Prostate gland (tissue), 2 donors: Measurements from ENCODE around the gene DRC3.

Experiments
- POLR2A ChIP-seq: fragments of 450-650 bp; IDR thresholded peaks from one replicate; pipeline ENCODE4 v1.6.1; 2016; ENCODE audit warnings: antibody characterized with exemption, mild to moderate bottlenecking
- POLR2AphosphoS5 ChIP-seq: sonication (generic); formaldehyde crosslinking; IDR thresholded peaks from one replicate; pipeline ENCODE4 v1.6.1; 2017; ENCODE audit warnings: antibody characterized with exemption
- TF ChIP-seq, protein P1 (sequence below), 4 experiments: fragments of 200-600 bp in 2 of 4; fragments of 450-650 bp in 2 of 4; sonication (generic) in 2 of 4; IDR thresholded peaks; 1 replicate in 3 of 4; 2 replicates in 1 of 4; pipeline ENCODE4 v1.5.1; 2016 to 2019; ENCODE audit warnings: antibody characterized with exemption in 4 of 4, mild to moderate bottlenecking in 2 of 4, moderate library complexity in 2 of 4

- TF ChIP-seq, protein P1, sequence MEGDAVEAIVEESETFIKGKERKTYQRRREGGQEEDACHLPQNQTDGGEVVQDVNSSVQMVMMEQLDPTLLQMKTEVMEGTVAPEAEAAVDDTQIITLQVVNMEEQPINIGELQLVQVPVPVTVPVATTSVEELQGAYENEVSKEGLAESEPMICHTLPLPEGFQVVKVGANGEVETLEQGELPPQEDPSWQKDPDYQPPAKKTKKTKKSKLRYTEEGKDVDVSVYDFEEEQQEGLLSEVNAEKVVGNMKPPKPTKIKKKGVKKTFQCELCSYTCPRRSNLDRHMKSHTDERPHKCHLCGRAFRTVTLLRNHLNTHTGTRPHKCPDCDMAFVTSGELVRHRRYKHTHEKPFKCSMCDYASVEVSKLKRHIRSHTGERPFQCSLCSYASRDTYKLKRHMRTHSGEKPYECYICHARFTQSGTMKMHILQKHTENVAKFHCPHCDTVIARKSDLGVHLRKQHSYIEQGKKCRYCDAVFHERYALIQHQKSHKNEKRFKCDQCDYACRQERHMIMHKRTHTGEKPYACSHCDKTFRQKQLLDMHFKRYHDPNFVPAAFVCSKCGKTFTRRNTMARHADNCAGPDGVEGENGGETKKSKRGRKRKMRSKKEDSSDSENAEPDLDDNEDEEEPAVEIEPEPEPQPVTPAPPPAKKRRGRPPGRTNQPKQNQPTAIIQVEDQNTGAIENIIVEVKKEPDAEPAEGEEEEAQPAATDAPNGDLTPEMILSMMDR (IDR thresholded peaks at IDR 0.05): no peak
- TF ChIP-seq POLR2A: no peak
- TF ChIP-seq POLR2AphosphoS5: no peak
Observed at GRCh38 chr17:17994271-17995069, 21.8 kb downstream of the DRC3 start.
